Activated CD8-positive, alpha-beta memory T cell treated with anti-CD3 and anti-CD28 coated beads, Interleukin-2, amount 50 U/mL, for 24 hours (primary cell): ENCODE measurements around the gene CAMTA1.

Source experiments
- DNase-seq: peaks from one replicate; pipeline ENCODE4 v3.0.0-alpha.2; 2020; ENCODE audit errors: extremely low read depth

CAMTA1 gene

DNA sequence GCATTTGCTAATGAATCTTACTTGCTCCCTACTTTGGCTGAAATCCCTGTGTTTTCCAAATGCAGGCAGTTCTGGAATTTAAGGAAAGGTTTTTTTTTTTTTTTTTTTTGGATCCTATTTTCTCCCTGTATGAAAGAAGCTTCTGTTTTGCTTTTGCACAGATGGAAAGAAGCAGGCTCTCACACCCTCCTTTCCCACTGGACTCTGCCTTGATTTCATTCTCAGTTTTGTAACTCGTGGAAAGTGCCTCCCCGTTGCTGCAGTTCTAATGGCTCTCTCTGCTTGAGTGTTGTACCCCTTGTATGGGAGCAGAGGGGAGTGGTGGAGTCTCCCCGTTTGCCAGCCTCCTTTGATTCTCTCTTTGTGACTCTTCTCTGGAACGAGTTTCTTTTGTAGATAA, 291.9 kb downstream of the CAMTA1 start:
- no peak for DNase-seq

DNA sequence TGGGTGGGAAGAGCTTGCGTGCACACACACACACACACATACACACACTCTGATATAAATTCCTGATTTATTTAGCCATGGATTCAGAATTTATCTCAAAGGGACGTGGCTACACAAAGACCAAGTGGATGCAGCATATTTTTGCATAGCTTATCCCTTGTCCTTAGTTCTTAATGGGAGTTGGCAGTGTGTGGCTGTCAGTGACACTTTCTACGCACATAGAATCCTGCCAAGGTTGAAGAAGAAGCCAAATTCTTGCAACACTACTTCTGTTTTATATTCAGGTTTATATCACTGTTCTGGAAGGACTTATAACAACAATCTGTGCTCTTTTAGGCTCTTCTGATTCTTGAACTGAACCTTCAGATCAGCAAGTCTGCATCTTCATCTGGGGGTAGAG, 292.7 kb downstream of the CAMTA1 start:
- no peak for DNase-seq

DNA sequence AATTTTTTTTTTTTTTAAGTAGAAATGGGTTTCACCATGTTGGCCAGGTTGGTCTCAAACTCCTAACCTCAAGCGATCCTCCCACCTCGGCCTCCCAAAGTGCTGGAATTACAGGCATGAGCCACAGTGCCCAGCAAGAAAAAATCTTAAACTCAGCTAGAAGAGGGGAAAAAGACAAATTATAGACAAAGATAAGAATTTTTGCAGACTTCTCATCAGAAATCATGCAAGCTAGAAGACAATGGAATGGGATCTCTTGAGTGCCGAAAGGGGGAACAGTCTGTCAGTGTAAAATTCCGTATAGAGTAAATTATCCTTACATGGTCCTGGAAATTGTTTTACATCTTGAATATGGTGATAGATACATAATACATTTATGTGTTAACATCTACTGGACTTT, 294.4 kb downstream of the CAMTA1 start:
- no peak for DNase-seq

DNA sequence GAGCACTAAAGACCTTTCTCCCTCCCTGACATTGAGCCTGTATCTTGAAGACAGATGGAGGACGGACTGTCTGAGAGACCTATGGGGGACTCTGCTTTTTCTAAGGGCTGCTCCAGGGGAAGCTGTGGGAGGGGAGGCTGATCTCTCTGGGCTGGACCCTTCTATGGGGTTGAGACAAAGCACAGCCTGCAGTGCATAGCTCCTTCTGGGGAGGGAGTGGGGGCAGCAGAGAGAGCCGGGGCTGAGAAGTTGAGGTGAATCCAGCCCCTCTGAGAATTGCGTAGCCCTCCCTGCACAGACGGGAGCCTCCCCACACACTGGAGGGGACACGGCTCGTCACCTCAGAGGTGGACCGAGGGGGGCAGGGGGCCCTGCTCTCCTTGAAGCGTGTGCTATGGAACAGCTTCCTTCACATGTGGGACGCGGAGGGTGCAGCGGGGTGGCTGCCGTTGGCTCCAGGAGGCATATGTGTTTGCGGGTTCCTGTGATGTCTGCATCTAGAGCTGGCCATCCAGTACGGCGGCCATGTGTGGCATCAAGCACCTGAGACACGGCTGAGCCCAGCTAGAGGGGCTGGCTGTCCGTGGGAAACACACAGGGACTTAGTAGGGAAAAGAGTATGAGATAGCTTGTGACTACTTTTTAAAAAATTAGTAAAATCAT, 299.1 kb downstream of the CAMTA1 start:
- DNase-seq = no peak

DNA sequence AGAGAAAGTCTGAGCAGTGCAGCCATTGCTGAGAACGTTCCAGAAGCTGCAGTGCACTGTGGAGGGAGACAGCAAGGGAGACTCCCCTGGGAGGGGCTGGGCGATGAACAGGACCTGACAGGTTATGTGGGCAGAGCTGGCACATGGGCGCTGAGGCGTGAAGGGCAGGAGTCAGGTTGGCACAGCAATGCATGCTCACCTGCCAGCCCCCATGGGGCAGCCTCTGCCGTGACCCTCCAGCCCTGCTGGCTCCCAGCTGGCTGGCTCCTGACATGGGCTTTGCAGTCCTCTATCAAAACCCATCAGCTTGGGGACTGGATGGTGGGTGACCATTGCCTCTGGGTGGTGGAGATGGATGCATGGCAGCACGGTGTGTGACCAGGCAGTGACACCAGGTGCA, 300.3 kb downstream of the CAMTA1 start:
- DNase-seq = no peak

DNA sequence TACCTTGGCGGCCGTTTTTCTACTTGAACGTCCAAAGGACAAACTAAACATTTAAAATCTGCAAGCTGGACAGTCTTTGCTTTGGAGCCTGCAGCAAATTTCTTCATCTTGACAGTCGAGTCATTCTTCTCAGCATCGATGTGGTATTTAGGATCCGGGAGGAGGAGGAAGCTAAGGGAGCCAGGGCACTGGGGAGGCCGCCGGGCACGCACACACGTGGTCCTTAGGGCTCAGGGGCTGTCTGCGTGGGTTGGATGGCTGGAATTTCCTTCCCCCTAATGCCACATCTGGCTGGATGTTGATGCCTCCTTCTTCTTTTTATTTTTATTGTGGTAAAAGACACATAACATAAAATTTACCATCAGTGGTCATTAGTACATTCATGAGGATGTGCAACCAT, 300.9 kb downstream of the CAMTA1 start:
- no peak for DNase-seq

DNA sequence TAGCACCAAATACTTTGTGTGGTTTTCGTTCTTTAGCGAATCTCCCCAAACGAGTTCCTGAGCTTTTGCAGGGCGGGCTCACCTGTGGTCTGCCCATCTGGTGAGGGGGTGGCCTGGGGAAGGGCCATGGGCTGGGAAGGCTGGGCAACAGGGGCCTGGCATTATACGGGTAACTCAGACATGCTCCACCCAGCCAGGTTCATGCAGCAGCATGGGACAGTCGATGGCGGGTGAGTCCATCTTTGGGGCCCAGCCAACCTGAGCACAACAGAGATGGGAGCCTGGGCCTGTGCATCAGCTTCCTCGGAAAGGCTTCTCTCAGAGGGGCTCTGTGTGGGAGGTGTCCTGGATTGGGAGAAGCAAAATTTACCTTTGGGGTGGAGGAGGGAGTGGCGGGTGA, 302.6 kb downstream of the CAMTA1 start:
- no peak for DNase-seq

DNA sequence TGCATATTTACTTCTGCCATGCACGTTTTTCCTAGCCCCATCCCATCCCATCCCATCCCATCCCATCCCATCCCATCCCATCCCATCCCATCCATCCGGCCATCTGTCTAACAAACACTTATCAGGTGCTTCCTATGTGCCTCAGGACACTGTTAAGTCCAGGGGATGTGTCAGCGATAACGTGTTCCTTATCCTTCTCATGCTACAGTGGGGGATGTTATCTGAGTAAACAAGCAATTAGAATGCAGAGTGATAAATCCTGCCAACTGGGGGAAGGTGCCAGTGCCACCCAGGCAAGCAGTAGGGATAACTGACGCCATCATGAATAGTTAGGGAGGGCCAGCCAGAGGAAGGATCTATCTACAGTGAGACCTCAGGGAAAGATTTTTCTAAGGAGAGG, 304.2 kb downstream of the CAMTA1 start:
- no peak for DNase-seq

DNA sequence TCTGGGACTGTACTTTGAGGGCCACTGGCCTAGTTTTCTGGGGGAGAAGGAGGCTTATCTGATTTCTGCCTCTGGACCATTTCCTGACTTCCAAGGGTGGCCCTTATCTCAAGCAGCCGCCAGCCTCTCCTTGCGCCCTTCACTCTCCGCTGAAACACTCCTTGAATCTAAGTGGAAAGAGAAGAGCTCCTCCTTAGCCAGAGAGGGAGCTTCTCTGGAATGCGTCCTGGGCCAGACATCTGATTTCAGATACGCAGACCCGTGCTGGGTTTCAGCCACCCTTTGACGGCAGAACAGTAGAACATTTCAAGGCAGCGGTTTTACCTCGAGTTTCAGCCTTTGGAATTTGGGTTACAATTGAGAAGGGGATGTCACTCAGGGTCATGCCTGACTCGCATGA, 308.0 kb downstream of the CAMTA1 start:
- no peak for DNase-seq

DNA sequence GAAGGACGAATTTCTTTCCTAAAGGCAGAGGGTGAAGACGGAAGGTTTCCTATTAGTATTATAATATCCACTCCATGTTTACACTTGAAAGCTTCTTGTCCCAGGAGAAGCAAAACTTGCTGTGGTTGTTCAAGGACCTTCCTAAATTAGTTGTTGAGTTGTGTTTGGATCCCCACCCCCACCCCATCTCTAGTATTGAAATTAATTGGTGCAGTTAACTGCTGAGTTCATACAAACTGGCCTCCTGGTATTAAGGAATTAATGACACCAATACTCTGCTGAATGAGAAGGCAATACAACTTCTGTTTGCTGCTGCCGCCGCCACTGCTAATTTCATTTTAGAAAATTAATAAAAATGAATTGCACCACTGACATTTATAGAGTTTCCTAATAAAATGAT, 308.8 kb downstream of the CAMTA1 start:
- DNase-seq = no peak

DNA sequence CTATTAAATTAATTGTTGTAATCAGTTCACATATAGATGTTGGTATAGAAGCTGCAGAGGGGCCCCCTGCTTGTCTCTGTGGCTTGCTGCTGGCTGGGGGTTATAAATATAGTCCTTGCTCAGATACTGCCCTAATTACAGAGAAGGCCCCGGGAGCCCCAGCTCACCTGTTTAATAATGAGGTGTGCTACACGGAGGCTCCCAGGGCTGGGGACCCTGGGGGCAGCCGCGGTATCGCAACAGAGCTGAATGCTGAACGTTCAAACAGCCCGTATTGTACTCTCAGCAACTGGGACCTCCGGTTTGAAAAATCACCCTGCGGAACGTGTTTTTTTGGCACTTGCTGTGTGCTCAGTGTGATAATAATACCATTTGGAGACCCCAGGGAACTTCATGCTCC, 309.3 kb downstream of the CAMTA1 start:
- DNase-seq = no peak

DNA sequence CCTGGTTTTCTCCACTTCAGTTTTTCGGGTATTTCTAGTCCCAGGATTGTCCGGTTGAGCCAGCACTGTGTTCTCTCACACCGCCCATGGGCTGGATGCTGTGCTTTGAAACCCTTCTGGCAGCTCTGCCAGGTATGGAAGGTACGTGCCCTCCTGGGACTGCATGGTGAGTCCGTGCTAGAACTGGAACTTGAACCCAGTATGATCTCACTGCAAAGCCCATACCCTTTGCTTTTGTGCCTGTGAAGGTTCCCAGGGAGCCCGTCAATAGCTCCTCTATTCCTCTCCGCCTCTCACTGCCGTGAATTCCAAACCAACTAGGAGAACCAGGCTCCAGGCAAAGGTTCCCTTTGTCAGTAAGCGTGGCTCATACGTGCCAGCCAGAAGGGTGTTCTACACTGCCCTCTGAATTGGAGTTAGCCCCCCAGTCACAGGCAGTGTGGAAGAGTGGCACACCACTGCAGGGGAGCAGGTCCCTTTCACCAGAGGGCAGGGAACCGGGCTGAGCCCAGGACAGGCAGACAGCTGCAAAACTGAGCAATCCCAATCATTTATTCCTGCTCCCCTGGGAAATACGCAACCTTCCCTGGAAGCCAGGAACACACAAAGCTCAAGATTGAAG, 310.2 kb downstream of the CAMTA1 start:
- DNase-seq = no peak

DNA sequence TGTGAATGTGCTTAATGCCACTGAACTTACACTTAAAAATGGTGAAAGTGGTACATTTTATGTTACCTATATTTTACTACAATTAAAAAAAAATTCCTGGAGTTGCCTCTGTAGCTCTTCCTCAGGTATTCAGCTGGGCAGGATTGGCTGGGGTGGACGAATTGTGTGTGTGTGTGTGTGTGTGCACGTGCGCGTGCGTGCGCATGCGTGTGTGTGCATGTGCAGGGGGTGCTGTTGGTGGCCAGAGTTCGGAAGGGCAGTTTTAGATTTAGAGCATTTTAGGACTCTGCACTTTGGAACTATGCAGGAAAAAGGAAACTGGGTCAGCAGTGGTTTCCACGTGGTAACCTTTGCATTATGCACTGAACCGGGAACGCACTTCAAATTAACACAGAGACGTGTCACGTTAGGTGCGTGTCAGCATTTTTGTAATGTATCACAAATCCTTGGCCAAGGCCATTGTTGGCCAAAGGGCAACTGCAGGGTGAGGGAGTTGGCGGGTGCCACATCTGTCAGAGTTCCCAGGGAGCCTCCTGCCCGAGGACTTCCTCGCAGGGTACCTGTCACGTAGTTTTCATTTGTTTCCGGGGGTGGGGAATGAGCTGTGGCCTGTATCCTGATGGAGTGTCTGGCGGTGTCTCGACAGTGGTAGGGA, 312.8 kb downstream of the CAMTA1 start:
- no peak for DNase-seq

DNA sequence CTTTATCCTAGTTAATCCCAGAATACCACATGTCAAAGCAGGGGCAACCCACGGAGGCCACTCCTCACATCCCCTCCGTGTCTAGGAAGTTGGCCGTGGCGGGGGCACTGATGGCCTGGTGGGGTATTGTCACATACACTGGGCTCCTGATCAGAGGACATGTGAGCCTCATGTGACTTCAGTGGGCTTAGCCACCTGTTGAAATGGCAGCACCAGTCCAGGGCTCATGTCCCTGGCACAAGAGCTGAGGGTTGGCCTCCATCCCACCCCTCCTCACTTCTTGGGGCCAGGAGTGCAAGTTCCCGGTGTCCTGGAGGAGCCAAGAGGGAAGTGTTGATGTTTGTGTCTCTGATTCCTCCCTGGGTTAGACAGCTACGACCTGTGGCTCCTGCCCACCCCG, 313.4 kb downstream of the CAMTA1 start:
- DNase-seq = no peak

DNA sequence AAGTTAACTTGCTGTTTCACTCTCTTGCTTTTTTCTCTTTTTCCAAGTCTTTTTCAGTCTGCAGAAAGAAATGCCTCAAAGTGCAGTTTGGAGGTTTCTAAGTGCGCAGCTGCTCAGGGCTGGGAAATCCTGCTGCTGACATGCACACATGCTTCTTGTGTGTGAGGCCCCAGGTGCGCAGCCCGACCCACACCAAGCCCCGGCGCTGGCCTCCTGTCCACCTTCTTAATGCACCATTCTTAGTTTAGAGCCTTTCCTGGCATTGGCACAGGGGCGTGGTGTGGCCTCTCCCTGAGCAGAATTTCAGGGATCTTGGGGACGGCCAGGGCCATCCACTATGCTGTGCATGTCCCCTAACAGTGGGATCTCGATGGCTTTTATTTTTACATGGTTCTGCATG, 315.2 kb downstream of the CAMTA1 start:
- no peak for DNase-seq

DNA sequence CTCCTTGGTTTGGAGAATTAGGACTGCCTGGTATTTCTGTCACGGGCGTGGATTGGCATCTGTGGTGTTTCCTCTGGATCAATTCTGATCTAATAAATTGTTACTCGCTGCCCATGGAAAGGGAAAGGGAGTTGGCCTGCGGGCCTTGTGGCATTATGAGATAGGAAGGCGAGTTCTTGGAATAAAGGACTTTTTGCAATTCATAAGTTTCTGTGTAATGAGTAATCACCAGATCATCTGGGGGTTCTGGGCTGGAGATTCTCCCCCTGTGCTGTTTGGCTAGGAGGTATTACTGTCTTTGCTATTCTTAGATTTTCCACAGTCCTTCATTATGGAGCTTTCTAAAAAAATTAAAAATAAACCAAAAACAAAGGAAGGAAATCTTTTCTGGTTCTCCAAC, 315.9 kb downstream of the CAMTA1 start:
- no peak for DNase-seq

DNA sequence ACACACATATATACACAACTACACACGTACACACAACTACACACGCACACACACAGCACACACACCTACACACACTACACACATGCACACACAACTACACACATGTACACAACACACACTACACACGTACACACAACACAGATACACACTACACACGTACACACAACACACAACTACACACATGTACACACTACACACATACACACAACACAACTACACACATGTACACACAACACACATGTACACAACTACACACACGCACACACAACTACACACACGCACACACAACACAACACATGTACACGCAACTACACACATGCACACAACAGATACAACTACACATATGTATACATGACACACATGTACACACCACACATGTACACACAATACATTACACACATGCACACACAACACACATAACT, 318.1 kb downstream of the CAMTA1 start:
- no peak for DNase-seq

DNA sequence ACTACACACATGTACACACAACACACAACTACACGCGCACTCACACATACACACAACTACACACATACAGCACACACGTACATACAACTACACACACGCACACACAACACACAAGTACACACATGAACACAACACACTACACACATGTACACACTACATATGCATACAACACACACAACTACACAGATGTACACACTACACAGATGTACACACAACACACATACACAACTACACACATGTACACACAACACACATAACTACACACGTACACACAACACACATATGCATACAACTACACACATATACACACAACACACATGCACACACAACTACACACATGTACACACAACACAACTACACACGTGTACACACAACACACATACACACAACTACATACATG, 318.6 kb downstream of the CAMTA1 start:
- no peak for DNase-seq

DNA sequence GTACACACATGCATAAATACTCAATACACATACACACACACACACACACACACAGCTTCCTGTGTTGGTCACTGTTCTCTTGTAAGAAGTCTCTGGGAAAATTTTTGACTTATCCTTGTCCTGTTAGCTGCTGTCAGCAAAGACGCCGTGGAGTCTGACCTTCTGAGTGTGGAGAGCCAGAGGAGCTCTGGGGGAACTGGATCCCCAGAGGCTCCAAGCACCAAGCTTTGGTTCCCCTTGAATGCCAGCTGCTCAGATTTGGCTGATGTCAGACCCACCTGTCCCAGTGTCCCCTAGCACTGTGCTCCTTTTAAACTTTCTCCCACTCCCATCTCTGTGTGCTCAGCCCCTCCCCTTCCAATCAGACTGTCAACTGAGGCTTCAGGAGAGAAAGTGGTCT, 319.1 kb downstream of the CAMTA1 start:
- DNase-seq = no peak

DNA sequence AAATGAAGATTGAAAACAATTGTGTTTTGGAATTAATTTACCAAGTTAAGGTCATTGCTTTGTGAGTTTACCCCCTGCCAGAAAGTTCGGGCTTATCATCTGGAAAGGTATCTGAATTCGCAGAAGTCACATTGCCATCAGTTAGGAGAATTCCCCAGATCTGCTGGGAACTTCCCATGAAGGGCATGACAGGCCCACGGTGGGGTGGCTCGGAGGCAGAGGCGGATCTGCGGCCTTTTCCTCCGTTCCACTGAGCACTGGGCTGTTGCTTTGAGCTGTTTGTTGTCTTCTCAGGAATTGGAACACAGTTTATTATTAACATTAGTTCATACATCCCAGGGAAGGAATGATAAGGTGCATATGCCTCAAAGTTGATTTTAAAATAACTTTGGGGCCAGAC, 320.0 kb downstream of the CAMTA1 start:
- DNase-seq = no peak

DNA sequence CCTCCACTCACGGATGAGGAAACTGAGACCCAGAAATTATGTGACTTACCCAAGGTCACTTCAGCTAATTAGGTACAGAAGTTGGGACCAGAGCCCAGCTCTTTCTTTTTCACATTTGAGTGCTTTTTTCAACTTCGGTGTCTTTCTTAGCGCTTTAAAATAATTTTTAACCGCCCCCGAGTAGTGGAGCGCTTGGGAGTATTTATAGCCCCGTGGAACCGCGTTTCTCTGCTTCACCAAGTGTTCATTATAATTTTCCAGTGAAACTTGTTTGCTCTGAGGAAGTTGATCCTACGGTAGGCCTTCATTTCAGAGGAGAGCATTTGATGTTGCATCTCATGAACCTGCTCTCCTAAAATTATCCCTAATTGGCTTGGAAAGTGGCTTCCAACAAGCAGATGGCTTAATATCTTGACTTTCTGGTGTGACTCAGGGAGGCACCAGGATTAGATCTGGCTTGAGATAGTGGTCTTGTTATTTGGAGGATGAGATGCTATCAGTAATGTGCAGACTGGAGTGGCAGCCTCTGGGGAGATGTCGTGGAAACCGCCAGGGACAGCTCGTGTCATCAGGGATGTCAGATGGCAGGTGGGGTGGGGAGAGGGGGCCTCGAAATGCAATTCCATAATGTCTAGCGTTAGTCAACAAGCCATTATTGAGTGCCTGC, 321.3 kb downstream of the CAMTA1 start:
- DNase-seq = no peak

DNA sequence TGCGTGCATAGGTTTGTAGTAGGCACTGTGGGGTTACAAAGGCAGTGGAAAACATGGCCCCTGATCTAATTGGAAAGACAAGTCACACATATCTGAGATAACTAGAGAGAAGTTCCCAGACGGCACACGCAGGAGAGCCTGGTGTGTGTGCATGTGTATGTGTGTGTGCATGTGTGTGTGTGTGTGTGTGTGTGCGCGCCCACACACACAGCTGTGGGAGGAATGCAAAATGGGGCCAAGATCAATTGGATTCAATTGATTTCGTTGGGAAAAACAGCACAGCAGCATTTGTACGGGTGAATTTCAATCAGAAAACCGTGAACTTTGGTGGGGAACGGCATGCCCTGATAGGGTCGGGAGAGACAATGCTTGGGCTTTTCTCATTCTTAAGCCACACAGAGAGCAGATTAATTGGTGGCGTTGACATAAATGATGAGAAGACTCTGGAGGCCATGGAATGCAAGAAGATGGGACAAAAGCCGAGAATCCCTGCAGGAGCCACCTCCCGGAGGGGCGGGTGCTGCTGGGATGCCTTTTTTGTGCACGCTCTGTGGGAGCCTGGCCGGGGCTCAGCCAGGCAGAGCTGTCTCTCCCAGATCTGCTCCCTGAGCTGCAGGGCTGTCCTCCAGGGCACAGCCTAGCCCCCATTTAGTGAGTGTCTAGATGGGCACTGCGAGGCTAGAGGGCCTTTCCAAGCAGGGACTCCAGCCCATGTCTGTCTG, 322.0 kb downstream of the CAMTA1 start:
- no peak for DNase-seq
